Measurements from ENCODE around the gene UNC119B. TPM values are rescaled to one million over a fixed set of nuclear protein-coding genes. Genes with fewer than 3 reads are reported as not detected.
A peak's percentile ranks its signal among the peaks of the same experiment; 100 is the strongest.

Gene UNC119B
- total RNA-seq, 1 experiment from 2014 or later, result 51.5 TPM

GRCh38 chr12:120692524-120693033 lies 17.7 kb upstream of the UNC119B start:
- H2BK12ac ChIP-seq (ENCODE audit: insufficient read length, low read depth, low read length), result no peak overlapping the region
- peak overlapping the region; percentile 4 to 72 (median 35); a peak in 5 of 7 replicates for H3K27ac Mint-ChIP-seq
- no peak overlapping the region for H2BK5ac ChIP-seq (ENCODE audit: insufficient read length, low read length)
- H2BK20ac ChIP-seq (ENCODE audit: low read depth, low read length, poor library complexity, severe bottlenecking), result no peak overlapping the region
- peaks cover 13% of the 10 kb centered on the region for H3K23me2 ChIP-seq (ENCODE audit: insufficient read length, low read depth, low read length, poor library complexity, severe bottlenecking)
- no peak overlapping the region for H3K27ac ChIP-seq (ENCODE audit: insufficient read length, low read depth, low read length)
- H3K4me1 Mint-ChIP-seq, result peaks cover 60 to 65% of the 10 kb centered on the region in 2 experiments
- H4K5ac ChIP-seq (ENCODE audit: insufficient read length, low read depth, low read length), result no peak overlapping the region
- no peak overlapping the region for H3K18ac ChIP-seq (ENCODE audit: insufficient read length, low read depth, low read length)
- DNase-seq, result no peak
- H4K8ac ChIP-seq (replicated peaks; ENCODE audit: insufficient read length, low read depth, low read length), result no peak overlapping the region
- H3K4me1 ChIP-seq (ENCODE audit: insufficient read depth, low read length), result peaks cover 5% of the 10 kb centered on the region; the same call in 1 of the 2 replicates
- H3K4ac ChIP-seq (ENCODE audit: low read depth, low read length), result no peak overlapping the region
- no peaks in the 10 kb centered on the region for H4K20me1 ChIP-seq (ENCODE audit: control insufficient read depth, insufficient read depth, insufficient read length)
- H3K27me3 ChIP-seq (ENCODE audit: insufficient read depth, low read length), result no peaks in the 10 kb centered on the region
- H3K36me3 Mint-ChIP-seq (ENCODE audit: insufficient read depth in 1 of 3, low read depth in 3 of 3), result peaks cover 29 to 46% (median 37%) of the 10 kb centered on the region in 3 experiments; a peak in 6 of 7 replicates
- H3K79me2 ChIP-seq (ENCODE audit: insufficient read depth, low read length), result peaks cover 33% of the 10 kb centered on the region
- no peak overlapping the region for H4K91ac ChIP-seq (ENCODE audit: insufficient read length, low read depth, low read length)
- no peak overlapping the region for H2BK120ac ChIP-seq (ENCODE audit: low read depth, low read length, poor library complexity, severe bottlenecking)
- H3T11ph ChIP-seq (ENCODE audit: low read length), result no peak overlapping the region
- no peak for TF ChIP-seq CTCF (conservative IDR thresholded peaks at IDR 0.05)
- no peak overlapping the region for H3K4me3 Mint-ChIP-seq
- no peak overlapping the region for H3K9ac ChIP-seq (ENCODE audit: extremely low read depth, insufficient read length, low read length)
- no peaks in the 10 kb centered on the region for H3K79me1 ChIP-seq (ENCODE audit: insufficient read depth, low read depth, low read length, poor library complexity, severe bottlenecking)
- H2AFZ ChIP-seq (ENCODE audit: low read length), result no peak overlapping the region
- no peaks in the 10 kb centered on the region for H3K9me3 ChIP-seq (ENCODE audit: control insufficient read depth, low read depth, low read length)
- H3K9me3 Mint-ChIP-seq, result no peaks in the 10 kb centered on the region
- H3K14ac ChIP-seq (ENCODE audit: insufficient read depth, low read length), result no peak overlapping the region
- no peak overlapping the region for H3K4me2 ChIP-seq (ENCODE audit: insufficient read depth, insufficient read length, low read length)
- no peak overlapping the region for H2AK5ac ChIP-seq (ENCODE audit: insufficient read length, low read length)
- H3K23ac ChIP-seq (ENCODE audit: insufficient read length, low read depth, low read length), result no peak overlapping the region
- no peaks in the 10 kb centered on the region for H3K27me3 Mint-ChIP-seq (ENCODE audit: low read depth)
- no CpG with 5 or more reads among the region's 11 CpGs for WGBS (ENCODE audit: extremely low coverage, insufficient read length, low lambda C conversion rate)
- no peak overlapping the region for H3K56ac ChIP-seq (ENCODE audit: insufficient read length, low read depth, low read length)
- H2BK15ac ChIP-seq (ENCODE audit: low read depth, low read length), result no peak overlapping the region
